GM23338 (cell line): ENCODE results near the gene EGFL6.

Experiments
- CREB1 ChIP-seq: fragments of 250-450 bp; sonication (Bioruptor Pico); IDR thresholded peaks from 2 replicates; pipeline ENCODE4 v1.5.0; 2020; ENCODE audit warnings: low read depth, mild to moderate bottlenecking, moderate library complexity
- EZH2 ChIP-seq: fragments of 200-600 bp; sonication (generic); IDR thresholded peaks from one replicate; pipeline ENCODE4 v1.8.0; 2017; ENCODE audit warnings: antibody characterized with exemption, mild to moderate bottlenecking, low read depth; ENCODE audit not compliant: unreplicated experiment
- JUNB ChIP-seq: IDR thresholded peaks from one replicate; pipeline ENCODE4 v1.6.1; 2016; ENCODE audit warnings: antibody characterized with exemption; ENCODE audit not compliant: unreplicated experiment
- POLR2AphosphoS5 ChIP-seq: IDR thresholded peaks from 2 replicates; pipeline ENCODE4 v1.6.1; 2016; ENCODE audit warnings: antibody characterized with exemption, low read depth
- REST ChIP-seq: IDR thresholded peaks from one replicate; pipeline ENCODE4 v1.6.1; 2018; ENCODE audit warnings: antibody characterized with exemption; ENCODE audit not compliant: unreplicated experiment
- TF ChIP-seq, protein P1 (sequence below), 2 experiments: fragments of 200-600 bp in 1 of 2; sonication (generic) in 1 of 2; conservative IDR thresholded peaks; 2 replicates each; pipeline versions ENCODE4 v1.5.1 to v1.6.1; 2016 to 2017; ENCODE audit warnings: antibody characterized with exemption in 2 of 2, low read depth in 2 of 2, mild to moderate bottlenecking in 2 of 2, moderate library complexity in 1 of 2

DNA sequence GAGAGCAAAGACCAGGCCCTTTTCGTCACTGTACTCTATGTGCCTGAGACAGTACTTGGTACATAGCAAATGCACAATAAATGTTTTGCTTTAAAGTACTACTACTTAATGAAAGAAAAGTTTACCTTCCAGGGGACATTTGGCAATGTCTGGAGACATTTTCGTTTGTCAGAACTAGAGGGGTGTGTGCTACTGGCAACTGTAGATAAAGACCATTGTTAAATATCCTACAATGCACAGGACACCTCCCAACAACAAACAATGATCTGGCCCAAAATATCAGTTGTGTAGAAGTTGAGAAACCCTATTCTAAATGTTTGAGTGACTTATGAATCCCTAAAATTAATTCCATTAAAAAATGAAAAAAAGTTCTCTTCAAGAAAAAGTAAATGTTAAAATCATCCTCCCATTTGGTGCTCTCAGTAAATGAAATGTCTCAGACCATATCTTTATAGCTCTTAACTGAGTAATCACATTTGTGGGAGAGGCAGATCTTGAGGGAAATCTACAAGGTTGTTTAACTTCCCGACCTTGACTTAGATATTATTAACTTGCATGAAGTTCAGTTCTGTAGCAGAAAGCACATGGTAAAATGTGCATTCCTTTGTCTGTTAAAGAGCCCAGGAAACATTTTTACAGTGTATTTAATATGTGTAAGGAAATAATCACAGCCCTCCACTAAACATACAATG is 18.5 kb downstream of the EGFL6 start:
- TF ChIP-seq EZH2 (no peak), JUNB (no peak), REST (no peak), POLR2AphosphoS5 (no peak), CREB1 (no peak)
- TF ChIP-seq, protein P1, sequence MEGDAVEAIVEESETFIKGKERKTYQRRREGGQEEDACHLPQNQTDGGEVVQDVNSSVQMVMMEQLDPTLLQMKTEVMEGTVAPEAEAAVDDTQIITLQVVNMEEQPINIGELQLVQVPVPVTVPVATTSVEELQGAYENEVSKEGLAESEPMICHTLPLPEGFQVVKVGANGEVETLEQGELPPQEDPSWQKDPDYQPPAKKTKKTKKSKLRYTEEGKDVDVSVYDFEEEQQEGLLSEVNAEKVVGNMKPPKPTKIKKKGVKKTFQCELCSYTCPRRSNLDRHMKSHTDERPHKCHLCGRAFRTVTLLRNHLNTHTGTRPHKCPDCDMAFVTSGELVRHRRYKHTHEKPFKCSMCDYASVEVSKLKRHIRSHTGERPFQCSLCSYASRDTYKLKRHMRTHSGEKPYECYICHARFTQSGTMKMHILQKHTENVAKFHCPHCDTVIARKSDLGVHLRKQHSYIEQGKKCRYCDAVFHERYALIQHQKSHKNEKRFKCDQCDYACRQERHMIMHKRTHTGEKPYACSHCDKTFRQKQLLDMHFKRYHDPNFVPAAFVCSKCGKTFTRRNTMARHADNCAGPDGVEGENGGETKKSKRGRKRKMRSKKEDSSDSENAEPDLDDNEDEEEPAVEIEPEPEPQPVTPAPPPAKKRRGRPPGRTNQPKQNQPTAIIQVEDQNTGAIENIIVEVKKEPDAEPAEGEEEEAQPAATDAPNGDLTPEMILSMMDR (conservative IDR thresholded peaks at IDR 0.05; ENCODE audit: low read depth in 2 of 2): no peak
